ENCODE measurements around the gene ADGRE2.
"Not testable (repeated sequence)": the region's sequence is repeated elsewhere in the genome, so short reads cannot be mapped to it uniquely, and the experiment has no call there.

ADGRE2 gene

DNA sequence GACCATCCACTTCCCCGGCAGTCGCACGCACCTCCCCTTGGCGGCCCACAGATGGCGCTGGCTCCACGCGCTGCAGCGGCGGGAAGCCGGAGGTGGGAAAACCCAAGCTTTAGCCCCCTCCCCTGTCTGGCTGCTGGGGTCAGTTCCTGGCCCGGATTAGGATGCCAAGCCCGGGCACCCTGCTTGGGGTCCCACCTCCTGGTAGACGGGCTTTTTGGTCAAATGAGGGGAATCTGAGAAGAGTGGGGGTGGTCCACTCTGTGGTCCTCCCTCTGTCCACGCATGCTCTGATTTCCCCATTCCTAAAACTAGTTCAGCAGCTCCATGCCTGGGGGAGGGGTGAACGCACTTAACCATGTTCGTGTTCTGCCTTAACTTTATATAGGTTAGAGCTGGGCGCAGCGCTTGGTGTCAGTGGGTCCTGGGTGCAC, 8.1 kb upstream of the ADGRE2 start:
- TF ChIP-seq, protein P1, sequence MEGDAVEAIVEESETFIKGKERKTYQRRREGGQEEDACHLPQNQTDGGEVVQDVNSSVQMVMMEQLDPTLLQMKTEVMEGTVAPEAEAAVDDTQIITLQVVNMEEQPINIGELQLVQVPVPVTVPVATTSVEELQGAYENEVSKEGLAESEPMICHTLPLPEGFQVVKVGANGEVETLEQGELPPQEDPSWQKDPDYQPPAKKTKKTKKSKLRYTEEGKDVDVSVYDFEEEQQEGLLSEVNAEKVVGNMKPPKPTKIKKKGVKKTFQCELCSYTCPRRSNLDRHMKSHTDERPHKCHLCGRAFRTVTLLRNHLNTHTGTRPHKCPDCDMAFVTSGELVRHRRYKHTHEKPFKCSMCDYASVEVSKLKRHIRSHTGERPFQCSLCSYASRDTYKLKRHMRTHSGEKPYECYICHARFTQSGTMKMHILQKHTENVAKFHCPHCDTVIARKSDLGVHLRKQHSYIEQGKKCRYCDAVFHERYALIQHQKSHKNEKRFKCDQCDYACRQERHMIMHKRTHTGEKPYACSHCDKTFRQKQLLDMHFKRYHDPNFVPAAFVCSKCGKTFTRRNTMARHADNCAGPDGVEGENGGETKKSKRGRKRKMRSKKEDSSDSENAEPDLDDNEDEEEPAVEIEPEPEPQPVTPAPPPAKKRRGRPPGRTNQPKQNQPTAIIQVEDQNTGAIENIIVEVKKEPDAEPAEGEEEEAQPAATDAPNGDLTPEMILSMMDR (IDR thresholded peaks at IDR 0.05; ENCODE audit: low read depth, low read length): peak; percentile 53
- no peak for TF ChIP-seq POLR2A (IDR thresholded peaks at IDR 0.05; ENCODE audit: extremely low read depth, insufficient read length)
- H3K4me3 ChIP-seq (ENCODE audit: low read depth, low read length): no peak overlapping the region
- DNase-seq (ENCODE audit: low read depth): peak; percentile 34

DNA sequence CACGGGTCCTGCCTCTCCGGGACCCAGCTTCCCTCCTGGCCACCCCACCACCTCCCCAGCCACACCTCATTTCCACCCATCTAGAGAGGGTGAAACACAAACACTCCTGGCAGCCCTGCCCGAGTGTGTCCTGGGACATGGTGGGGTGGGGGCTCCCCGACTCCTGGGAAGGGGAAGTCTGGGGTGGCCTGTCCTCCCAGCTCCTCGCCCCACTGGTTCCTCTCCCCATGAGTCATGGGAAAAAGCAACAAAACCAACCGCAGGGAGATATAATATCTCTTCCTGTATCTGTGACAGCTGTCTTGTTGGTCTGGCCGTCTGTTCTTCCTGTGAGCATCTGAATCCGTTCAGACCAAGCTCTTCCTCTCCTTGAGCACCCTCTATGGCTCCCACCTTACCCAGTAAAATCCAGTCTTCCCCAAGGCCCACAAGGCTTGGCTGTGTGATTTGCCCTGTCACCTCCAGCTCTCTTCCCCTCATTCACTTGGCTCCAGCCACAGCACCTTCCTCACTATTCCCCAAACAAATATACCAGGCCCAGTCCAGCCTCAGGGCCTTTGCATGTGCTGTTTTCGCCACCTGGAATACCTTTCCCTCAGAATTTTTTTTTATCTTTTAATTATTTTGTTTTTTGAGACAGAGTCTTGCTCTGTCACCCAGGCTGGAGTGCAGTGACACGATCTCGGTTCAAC, 6.9 kb upstream of the ADGRE2 start:
- H3K4me3 ChIP-seq (ENCODE audit: low read depth, low read length): not testable (repeated sequence)
- DNase-seq (ENCODE audit: low read depth): peak; percentile 98
- peak; percentile 35; the same call in 1 of the 2 replicates for TF ChIP-seq MYC (IDR thresholded peaks at IDR 0.05; ENCODE audit: low read depth, low read length)
- TF ChIP-seq, protein P2, sequence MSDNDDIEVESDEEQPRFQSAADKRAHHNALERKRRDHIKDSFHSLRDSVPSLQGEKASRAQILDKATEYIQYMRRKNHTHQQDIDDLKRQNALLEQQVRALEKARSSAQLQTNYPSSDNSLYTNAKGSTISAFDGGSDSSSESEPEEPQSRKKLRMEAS (IDR thresholded peaks at IDR 0.05; ENCODE audit: low read depth, low read length): peak; percentile 25; the same call in 1 of the 2 replicates

DNA sequence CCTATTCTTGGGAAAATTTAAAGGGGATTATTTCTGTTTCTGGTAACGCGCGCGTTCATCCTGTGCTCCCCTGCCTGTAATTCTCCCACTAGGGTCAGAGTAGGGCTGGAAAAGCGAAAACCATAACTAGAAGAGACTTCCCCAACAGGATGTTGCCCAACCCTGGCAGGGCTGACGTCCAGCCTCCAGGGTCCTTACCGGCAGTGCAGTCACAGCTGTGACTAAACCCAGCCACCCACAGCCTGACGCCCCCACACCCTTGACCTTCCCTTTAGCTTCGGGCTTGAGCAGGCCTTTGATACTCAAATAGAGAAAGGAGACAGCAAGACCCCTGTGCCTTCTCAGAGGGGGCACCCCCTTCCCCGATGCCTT, 6.4 kb upstream of the ADGRE2 start:
- DNase-seq (ENCODE audit: low read depth): peak; percentile 98
- TF ChIP-seq MYC (IDR thresholded peaks at IDR 0.05; ENCODE audit: low read depth, low read length): peak; percentile 47
- not testable (repeated sequence) for H3K4me3 ChIP-seq (ENCODE audit: low read depth, low read length)

DNA sequence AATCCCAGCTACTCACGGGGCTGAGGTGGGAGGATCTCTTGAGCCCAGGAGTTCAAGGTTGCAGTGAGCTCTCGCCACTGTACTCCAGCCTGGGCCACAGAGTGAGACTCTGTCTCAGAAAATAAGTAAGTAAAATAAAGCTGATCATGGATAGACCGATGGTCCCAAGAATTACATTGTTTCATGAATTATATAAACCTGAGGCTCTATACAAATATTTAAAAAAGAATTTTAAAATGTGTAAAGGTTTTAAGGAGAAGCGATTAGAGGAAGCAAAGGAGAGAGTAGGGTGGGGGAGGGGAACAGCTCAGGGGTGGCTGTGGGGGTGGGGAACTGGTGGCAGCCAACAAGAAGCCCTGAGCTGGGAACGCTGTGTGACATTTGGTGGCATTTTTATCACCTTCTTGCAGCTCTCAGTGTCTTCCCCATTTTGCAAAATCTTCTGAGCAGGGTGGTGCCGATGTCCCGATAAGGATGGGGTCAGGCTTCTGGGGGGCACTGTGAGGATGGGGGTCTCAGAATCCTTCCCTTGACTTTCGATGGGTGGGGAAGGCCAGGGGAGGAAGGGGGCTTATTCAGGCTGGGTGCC, 5.1 kb upstream of the ADGRE2 start:
- not testable (repeated sequence) for H3K4me3 ChIP-seq (ENCODE audit: low read depth, low read length)
- DNase-seq (ENCODE audit: low read depth): peak; percentile 77

DNA sequence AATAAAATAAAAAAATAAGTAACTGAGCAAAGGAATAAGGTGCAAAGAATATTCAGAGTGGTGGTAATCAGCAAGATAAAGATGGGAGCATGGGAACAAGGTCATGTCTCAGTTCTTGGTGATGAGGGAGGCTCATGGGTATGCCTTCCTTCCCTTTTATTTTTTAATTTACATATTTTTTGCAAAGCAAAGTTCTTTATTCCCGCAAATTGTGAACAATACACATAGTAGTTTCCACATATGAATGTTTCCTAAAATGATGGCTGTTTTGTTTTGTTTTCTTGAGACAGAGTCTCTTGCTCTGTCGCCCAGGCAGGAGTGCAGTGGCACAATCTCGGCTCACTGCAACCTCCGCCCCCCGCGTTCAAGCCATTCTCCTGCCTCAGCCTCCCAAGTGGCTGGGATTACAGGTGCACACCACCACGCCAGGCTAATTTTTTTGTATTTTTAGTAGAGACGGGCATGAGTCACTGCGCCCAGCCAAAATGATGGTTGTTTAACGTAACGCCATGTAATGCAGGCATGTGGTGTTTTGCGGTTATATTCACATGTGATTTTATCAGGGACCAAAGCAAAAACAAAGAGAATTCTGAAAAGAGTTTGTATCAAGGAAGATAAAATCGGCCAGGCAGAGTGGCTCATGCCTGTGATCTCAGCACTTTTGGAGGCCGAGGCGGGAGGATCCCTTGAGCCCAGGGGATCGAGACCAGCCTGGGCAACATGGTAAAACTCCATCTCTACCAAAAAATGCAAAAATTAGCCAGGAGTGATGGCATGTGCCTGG, 4.5 kb upstream of the ADGRE2 start:
- TF ChIP-seq, protein P1 (IDR thresholded peaks at IDR 0.05; ENCODE audit: low read depth, low read length): no peak
- TF ChIP-seq, protein P2 (IDR thresholded peaks at IDR 0.05; ENCODE audit: low read depth, low read length): no peak
- no peak for TF ChIP-seq MYC (IDR thresholded peaks at IDR 0.05; ENCODE audit: low read depth, low read length)
- TF ChIP-seq POLR2A (IDR thresholded peaks at IDR 0.05; ENCODE audit: extremely low read depth, insufficient read length): no peak
- H3K4me3 ChIP-seq (ENCODE audit: low read depth, low read length): no peak overlapping the region
- DNase-seq (ENCODE audit: low read depth): peak; percentile 65

DNA sequence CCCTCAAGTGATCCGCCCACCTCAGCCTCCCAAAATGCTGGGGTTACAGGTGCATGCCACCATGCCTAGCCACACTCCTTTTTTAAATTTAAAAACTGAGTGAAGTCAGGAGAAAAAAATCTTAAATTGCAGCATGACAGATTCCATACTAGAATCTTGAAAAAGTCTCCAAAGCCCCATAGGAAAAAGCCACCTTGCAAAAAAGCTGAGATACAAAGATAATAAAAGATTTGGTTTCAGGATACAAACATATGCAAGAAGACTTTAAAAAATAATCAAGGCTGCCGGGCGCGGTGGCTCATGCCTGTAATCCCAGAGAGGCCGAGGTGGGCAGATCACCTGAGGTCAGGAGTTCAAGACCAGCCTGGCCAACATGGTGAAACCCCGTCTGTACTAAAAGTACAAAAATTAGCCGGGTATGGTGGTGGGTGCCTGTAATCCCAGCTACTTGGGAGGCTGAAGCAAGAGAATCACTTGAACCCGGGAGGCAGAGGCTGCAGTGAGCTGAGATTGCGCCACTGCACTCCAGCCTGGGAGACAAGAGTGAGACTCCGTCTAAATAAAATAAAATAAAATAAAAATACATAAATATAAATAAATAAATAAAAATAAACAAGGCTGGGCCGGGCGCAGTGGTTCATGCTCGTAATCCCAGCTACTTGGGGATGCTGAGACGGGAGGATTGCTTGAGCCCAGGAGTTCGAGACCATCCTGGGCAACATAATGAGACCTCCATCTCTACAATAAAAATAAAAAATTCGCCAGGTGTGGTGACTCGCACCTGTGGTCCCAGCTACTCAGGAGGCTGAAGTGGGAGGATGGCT, 3.6 kb upstream of the ADGRE2 start:
- H3K4me3 ChIP-seq (ENCODE audit: low read depth, low read length); DNase-seq (ENCODE audit: low read depth): not testable (repeated sequence)

DNA sequence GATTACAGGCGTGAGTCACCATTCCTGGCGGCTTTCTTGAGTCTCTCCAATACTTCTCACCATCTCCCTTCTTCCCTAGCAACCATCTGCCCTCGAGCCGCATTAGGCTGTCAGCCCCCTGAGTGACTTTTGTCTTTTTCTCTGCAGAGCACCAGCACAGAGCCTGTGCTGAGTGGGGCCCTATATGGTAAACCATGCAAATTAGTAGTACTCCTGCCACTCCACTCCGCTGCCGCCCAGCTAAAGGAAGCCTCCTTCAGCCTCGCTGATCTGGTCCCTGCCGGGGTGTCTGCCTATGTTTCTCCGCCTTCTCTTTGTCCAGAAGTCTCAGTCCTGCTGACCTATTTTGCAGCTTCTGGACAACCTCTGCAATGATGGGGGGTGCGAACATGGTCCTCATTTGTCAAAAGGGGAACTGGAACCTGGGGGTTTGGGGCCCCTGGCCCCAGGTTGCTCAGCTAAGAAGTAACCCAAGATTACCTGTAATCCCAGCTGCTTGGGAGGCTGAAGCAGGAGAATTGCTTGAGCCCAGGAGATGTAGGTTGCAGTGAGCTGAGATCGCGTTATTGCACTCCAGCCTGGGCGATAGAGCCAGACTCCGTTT, 2.4 kb upstream of the ADGRE2 start:
- peak; percentile 46 for DNase-seq (ENCODE audit: low read depth)
- not testable (repeated sequence) for H3K4me3 ChIP-seq (ENCODE audit: low read depth, low read length)

DNA sequence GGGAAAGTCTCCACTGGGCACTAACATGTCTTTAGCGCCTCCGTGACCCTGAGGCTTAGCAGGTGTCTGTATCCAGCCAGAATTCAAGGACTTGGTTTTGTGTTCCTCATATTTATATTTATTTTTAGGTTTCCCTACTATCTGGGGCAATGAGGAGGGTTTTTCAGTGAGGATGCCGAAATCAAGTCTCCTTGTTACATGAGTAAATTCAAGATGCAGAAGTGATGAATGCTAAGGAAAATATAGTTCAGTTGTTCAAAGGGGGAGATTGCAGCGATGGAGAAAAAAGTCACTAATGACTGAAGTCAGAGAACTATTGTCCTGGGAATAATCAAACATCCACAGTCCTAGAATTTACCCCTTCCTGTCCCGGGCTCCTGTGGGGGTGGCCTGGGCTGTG, 791 bp upstream of the ADGRE2 start:
- DNase-seq (ENCODE audit: low read depth): no peak
- TF ChIP-seq MYC (IDR thresholded peaks at IDR 0.05; ENCODE audit: low read depth, low read length): no peak
- TF ChIP-seq, protein P1 (IDR thresholded peaks at IDR 0.05; ENCODE audit: low read depth, low read length): no peak
- TF ChIP-seq, protein P2 (IDR thresholded peaks at IDR 0.05; ENCODE audit: low read depth, low read length): no peak
- no peak for TF ChIP-seq POLR2A (IDR thresholded peaks at IDR 0.05; ENCODE audit: extremely low read depth, insufficient read length)
- H3K4me3 ChIP-seq (ENCODE audit: low read depth, low read length): no peak overlapping the region

DNA sequence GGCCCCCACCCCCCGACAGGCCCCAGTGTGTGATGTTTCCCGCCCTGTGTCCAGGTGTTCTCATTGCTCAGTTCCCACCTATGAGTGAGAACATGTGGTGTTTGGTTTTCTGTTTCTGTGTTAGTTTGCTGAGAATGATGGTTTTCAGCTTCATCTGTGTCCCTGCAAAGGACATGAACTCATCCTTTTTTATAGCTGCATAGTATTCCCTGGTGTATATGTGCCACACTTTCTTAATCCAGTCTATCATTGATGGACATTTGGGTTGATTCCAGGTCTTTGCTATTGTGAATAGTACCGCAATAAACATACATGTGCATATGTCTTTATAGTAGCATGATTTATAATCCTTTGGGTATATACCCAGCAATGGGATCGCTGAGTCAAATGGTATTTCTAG, 715 bp downstream of the ADGRE2 start:
- not testable (repeated sequence) for DNase-seq (ENCODE audit: low read depth); H3K4me3 ChIP-seq (ENCODE audit: low read depth, low read length)
